Activated CD4-positive, alpha-beta memory T cell treated with anti-CD3 and anti-CD28 coated beads, Interleukin-2, amount 10 ng/mL, durations not matched to agents 7 days and 5 days (primary cell): ENCODE measurements around the gene RASAL1. TPM values are rescaled to one million over a fixed set of nuclear protein-coding genes. Genes with fewer than 3 reads are reported as not detected.

Experiments
- CTCF ChIA-PET: fragments of 350-600 bp; sonication (Branson Sonifier 250); formaldehyde crosslinking; loops from one replicate; lab custom pipeline; 2021; ENCODE audit warnings: antibody characterized with exemption, inconsistent platforms; lab: Charles Lee
- POLR2A ChIA-PET: fragments of 350-600 bp; sonication (Branson Sonifier 250); formaldehyde crosslinking; loops from one replicate; lab custom pipeline; 2021; ENCODE audit warnings: antibody characterized with exemption; lab: Charles Lee
- DNase-seq: peaks from one replicate; pipeline ENCODE4 v3.0.0-alpha.2; 2020
- H3K27ac Mint-ChIP-seq: one replicate; pipeline ENCODE4 v1.8.0; 2021; ENCODE audit warnings: mild to moderate bottlenecking, mixed read lengths
- H3K27me3 Mint-ChIP-seq: one replicate; pipeline ENCODE4 v1.8.0; 2021; ENCODE audit warnings: mixed read lengths
- H3K36me3 Mint-ChIP-seq: one replicate; pipeline ENCODE4 v1.8.0; 2021; ENCODE audit warnings: low read depth, mixed read lengths
- H3K4me1 Mint-ChIP-seq: one replicate; pipeline ENCODE4 v1.8.0; 2021; ENCODE audit warnings: mixed read lengths
- H3K4me3 Mint-ChIP-seq: one replicate; pipeline ENCODE4 v1.8.0; 2021; ENCODE audit warnings: mild to moderate bottlenecking, mixed read lengths
- H3K9me3 Mint-ChIP-seq: one replicate; pipeline ENCODE4 v1.8.0; 2021; ENCODE audit warnings: mixed read lengths
- total RNA-seq, 2 experiments: library from RNA; stranded (reverse); gene quantifications; one replicate each; pipeline ENCODE4 v1.2.3, GENCODE V29; 2021

RASAL1 gene
- total RNA-seq, 2 experiments from 2014 or later = 0.10 to 0.35 TPM

GRCh38 chr12:113055594-113056380 lies 79.8 kb downstream of the RASAL1 start:
- peaks cover 2% of the 10 kb centered on the region for H3K4me1 Mint-ChIP-seq
- CTCF ChIA-PET = no interaction called here
- DNase-seq = no peak
- no peaks in the 10 kb centered on the region for H3K9me3 Mint-ChIP-seq
- POLR2A ChIA-PET = no interaction called here
- no peaks in the 10 kb centered on the region for H3K36me3 Mint-ChIP-seq
- H3K4me3 Mint-ChIP-seq = no peak overlapping the region
- H3K27ac Mint-ChIP-seq = no peak overlapping the region
- H3K27me3 Mint-ChIP-seq = peaks cover 20% of the 10 kb centered on the region

GRCh38 chr12:113054948-113055486 lies 80.5 kb downstream of the RASAL1 start:
- peaks cover 2% of the 10 kb centered on the region for H3K4me1 Mint-ChIP-seq
- H3K27me3 Mint-ChIP-seq = peaks cover 20% of the 10 kb centered on the region
- no peaks in the 10 kb centered on the region for H3K9me3 Mint-ChIP-seq
- ChIA-PET CTCF (no interaction called here), POLR2A (no interaction called here)
- no peak overlapping the region for H3K4me3 Mint-ChIP-seq
- no peak for DNase-seq
- no peak overlapping the region for H3K27ac Mint-ChIP-seq
- H3K36me3 Mint-ChIP-seq = no peaks in the 10 kb centered on the region

DNA sequence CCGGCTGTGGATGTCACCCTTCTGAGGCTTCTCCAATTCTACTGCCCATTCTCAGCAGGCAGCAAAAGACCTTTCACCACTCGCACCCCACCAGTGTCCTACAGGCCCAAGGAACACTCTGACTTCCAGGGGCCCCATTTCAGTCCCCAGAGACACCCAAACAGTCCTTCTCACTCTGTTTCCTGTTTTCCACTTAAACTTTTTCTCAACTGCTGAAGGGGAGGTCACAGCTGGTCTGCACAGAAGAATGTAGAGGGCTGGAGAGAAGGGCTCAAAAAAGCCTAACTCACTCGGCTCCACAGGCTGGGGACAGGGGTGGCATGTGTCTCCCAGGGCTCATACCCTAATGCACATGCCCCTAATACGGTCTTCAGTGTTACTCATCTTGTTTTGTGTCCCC lies 83.2 kb downstream of the RASAL1 start:
- ChIA-PET CTCF (no interaction called here), POLR2A (no interaction called here)
- DNase-seq = no peak
- Mint-ChIP-seq H3K27ac (no peak overlapping the region), H3K36me3 (no peaks in the 10 kb centered on the region), H3K27me3 (peaks cover 20% of the 10 kb centered on the region), H3K4me1 (peaks cover 2% of the 10 kb centered on the region), H3K9me3 (no peaks in the 10 kb centered on the region), H3K4me3 (no peak overlapping the region)

GRCh38 chr12:113051759-113052158 lies 83.8 kb downstream of the RASAL1 start:
- H3K27me3 Mint-ChIP-seq = peaks cover 20% of the 10 kb centered on the region
- peaks cover 2% of the 10 kb centered on the region for H3K4me1 Mint-ChIP-seq
- ChIA-PET CTCF (interaction anchor here (1.6 to 4.4 kb wide), 2 partner anchors 47 to 121 kb away, joined by 4 to 46 read pairs; no protein-coding TSS in a partner anchor), POLR2A (no interaction called here)
- no peak overlapping the region for H3K27ac Mint-ChIP-seq
- H3K9me3 Mint-ChIP-seq = no peaks in the 10 kb centered on the region
- no peak for DNase-seq
- H3K4me3 Mint-ChIP-seq = no peak overlapping the region
- no peaks in the 10 kb centered on the region for H3K36me3 Mint-ChIP-seq

DNA sequence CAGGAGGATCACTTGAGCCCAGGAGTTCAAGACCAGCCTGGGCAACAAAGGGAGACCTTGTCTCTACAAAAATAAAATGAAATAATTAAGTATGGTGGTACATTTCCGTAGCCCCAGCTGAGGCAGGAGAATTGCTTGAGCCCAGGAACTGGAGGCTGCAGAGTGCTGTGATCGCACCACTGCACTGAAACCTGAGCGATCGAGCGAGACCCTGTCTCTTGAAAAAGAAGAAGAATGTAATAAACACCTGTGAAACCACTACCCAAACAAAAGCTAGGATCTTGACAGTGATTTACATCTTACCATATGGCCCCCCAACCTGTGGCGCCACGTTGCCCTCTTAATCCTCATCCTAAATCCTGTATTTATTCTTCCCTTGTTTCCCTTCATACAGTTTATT lies 84.8 kb downstream of the RASAL1 start:
- POLR2A ChIA-PET = no interaction called here
- Mint-ChIP-seq H3K36me3 (no peaks in the 10 kb centered on the region), H3K4me3 (no peak overlapping the region), H3K4me1 (no peaks in the 10 kb centered on the region), H3K27ac (no peak overlapping the region), H3K27me3 (peaks cover 15% of the 10 kb centered on the region), H3K9me3 (no peaks in the 10 kb centered on the region)
- no peak for DNase-seq
- CTCF ChIA-PET = interaction anchor here (1.6 to 4.4 kb wide), 3 partner anchors 48 to 122 kb away, joined by 4 to 46 read pairs (median 4); no protein-coding TSS in a partner anchor

- H3K27me3 Mint-ChIP-seq = peaks cover 10% of the 10 kb centered on the region
- H3K27ac Mint-ChIP-seq = no peak overlapping the region
- CTCF ChIA-PET = interaction anchor here (1.6 to 4.4 kb wide), 5 partner anchors 48 to 123 kb away, joined by 4 to 46 read pairs (median 8); no protein-coding TSS in a partner anchor
- DNase-seq = no peak
- H3K4me3 Mint-ChIP-seq = no peak overlapping the region
- no peaks in the 10 kb centered on the region for H3K9me3 Mint-ChIP-seq
- H3K4me1 Mint-ChIP-seq = no peaks in the 10 kb centered on the region
- POLR2A ChIA-PET = no interaction called here
- H3K36me3 Mint-ChIP-seq = no peaks in the 10 kb centered on the region
Observed at GRCh38 chr12:113049976-113050742, 85.4 kb downstream of the RASAL1 start.

Other genes starting within 250 kb of the RASAL1 start
- gene OAS1, start 228.8 kb downstream of the RASAL1 start, total RNA-seq = 100 to 1,000 TPM; 246 to 248 TPM
- gene OAS3, start 197.3 kb downstream of the RASAL1 start, total RNA-seq = 100 to 1,000 TPM; 260 to 265 TPM
- gene OAS2, start 157.2 kb downstream of the RASAL1 start, total RNA-seq = 100 to 1,000 TPM; 327 to 331 TPM
- gene DTX1, start 79.0 kb downstream of the RASAL1 start, total RNA-seq = under 1 TPM in 1 of 2 experiments, not detected in 1; 0.18 TPM
- under 1 TPM; 0.23 to 0.28 TPM for gene CFAP73, start 14.0 kb upstream of the RASAL1 start, total RNA-seq
- gene DDX54, start 49.7 kb upstream of the RASAL1 start, total RNA-seq = 10 to 100 TPM; 55.6 to 57.6 TPM
- 10 to 100 TPM; 14.7 to 16.9 TPM for gene RITA1, start 50.0 kb upstream of the RASAL1 start, total RNA-seq
- 10 to 100 TPM; 18.3 to 19.2 TPM for gene TPCN1, start 85.7 kb upstream of the RASAL1 start, total RNA-seq
- gene SLC8B1, start 199.3 kb upstream of the RASAL1 start, total RNA-seq = 10 to 100 TPM; 20.2 to 20.8 TPM
- 10 to 100 TPM in 1 of 2 experiments, 1 to 10 TPM in 1; 9.9 to 10.9 TPM for gene PLBD2, start 222.8 kb upstream of the RASAL1 start, total RNA-seq